ENCODE results near the gene APOD.

GRCh38 chr3:195531683-195532082 is 52.1 kb downstream of the APOD start:
- TF ChIP-seq CTCF (IDR thresholded peaks at IDR 0.05; ENCODE audit: low read depth, low read length) (no peak), MAX (IDR thresholded peaks at IDR 0.05; ENCODE audit: low read depth, low read length) (no peak), POLR2A (IDR thresholded peaks at IDR 0.05; ENCODE audit: extremely low read depth, insufficient read length) (no peak), MYC (IDR thresholded peaks at IDR 0.05; ENCODE audit: low read depth, low read length) (no peak)
